Parathyroid adenoma (tissue), 2 donors: ENCODE data around the gene GDNF.

Experiments used
- H2AFZ ChIP-seq: fragments of 300-600 bp; sonication (generic); one replicate; pipeline ENCODE4 v1.7.0; 2017; ENCODE audit warnings: antibody characterized with exemption, mild to moderate bottlenecking
- H3K27ac ChIP-seq: fragments of 300-600 bp; sonication (generic); one replicate; pipeline ENCODE4 v1.7.0; 2017
- H3K27me3 ChIP-seq: fragments of 300-600 bp; sonication (generic); one replicate; pipeline ENCODE4 v1.7.0; 2017; ENCODE audit warnings: low read length; ENCODE audit not compliant: control insufficient read depth, insufficient read depth
- H3K36me3 ChIP-seq: fragments of 300-600 bp; sonication (generic); one replicate; pipeline ENCODE4 v1.7.0; 2017; ENCODE audit warnings: low read length; ENCODE audit not compliant: control insufficient read depth, insufficient read depth
- H3K4me1 ChIP-seq: fragments of 300-600 bp; sonication (generic); one replicate; pipeline ENCODE4 v1.7.0; 2017; ENCODE audit warnings: control low read depth
- H3K4me2 ChIP-seq: fragments of 300-600 bp; sonication (generic); one replicate; pipeline ENCODE4 v1.7.0; 2017; ENCODE audit warnings: low read length
- H3K4me3 ChIP-seq: fragments of 300-600 bp; sonication (generic); one replicate; pipeline ENCODE4 v1.7.0; 2017; ENCODE audit warnings: low read depth, low read length
- H3K79me2 ChIP-seq: fragments of 300-600 bp; sonication (generic); one replicate; pipeline ENCODE4 v1.7.0; 2017; ENCODE audit warnings: control low read depth
- H3K9ac ChIP-seq: fragments of 300-600 bp; sonication (generic); one replicate; pipeline ENCODE4 v1.7.0; 2017; ENCODE audit warnings: mild to moderate bottlenecking
- H3K9me3 ChIP-seq: fragments of 300-600 bp; sonication (generic); one replicate; pipeline ENCODE4 v1.7.0; 2017; ENCODE audit warnings: low read length; ENCODE audit not compliant: control insufficient read depth
- TF ChIP-seq, protein P1 (sequence below): fragments of 300-600 bp; sonication (generic); IDR thresholded peaks from one replicate; pipeline ENCODE4 v1.7.0; 2017; ENCODE audit warnings: antibody characterized with exemption, mild to moderate bottlenecking
- donor health status: primary hyperparathyroidism.

Gene GDNF

DNA sequence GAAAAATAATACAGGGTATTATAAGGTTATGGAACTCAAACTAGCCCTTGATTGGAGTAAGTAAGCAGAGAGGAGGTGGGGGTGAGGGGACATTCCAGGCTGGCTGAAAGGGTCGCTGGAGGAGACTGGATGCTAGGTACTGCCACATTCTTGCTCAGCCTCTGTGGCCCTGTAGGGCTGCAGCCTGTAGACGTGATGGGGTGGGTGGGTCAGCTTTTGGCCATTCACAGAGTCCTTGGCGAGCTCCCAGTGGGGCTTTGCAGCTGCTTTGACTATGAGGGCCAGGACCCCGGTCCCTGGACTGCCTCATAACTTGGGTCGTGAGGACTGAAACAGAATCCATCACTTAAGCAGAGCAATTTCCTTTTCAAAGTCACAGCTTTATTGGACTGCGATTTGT, 4.2 kb upstream of the GDNF start:
- no peak overlapping the region for H2AFZ ChIP-seq
- H3K4me2 ChIP-seq, result no peak overlapping the region
- H3K4me1 ChIP-seq, result no peaks in the 10 kb centered on the region
- no peak overlapping the region for H3K9ac ChIP-seq
- H3K4me3 ChIP-seq, result no peak overlapping the region
- TF ChIP-seq, protein P1, sequence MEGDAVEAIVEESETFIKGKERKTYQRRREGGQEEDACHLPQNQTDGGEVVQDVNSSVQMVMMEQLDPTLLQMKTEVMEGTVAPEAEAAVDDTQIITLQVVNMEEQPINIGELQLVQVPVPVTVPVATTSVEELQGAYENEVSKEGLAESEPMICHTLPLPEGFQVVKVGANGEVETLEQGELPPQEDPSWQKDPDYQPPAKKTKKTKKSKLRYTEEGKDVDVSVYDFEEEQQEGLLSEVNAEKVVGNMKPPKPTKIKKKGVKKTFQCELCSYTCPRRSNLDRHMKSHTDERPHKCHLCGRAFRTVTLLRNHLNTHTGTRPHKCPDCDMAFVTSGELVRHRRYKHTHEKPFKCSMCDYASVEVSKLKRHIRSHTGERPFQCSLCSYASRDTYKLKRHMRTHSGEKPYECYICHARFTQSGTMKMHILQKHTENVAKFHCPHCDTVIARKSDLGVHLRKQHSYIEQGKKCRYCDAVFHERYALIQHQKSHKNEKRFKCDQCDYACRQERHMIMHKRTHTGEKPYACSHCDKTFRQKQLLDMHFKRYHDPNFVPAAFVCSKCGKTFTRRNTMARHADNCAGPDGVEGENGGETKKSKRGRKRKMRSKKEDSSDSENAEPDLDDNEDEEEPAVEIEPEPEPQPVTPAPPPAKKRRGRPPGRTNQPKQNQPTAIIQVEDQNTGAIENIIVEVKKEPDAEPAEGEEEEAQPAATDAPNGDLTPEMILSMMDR, result no peak
- no peak overlapping the region for H3K27ac ChIP-seq
- H3K79me2 ChIP-seq, result no peaks in the 10 kb centered on the region
- no peaks in the 10 kb centered on the region for H3K9me3 ChIP-seq
- peaks cover 4% of the 10 kb centered on the region for H3K27me3 ChIP-seq
- H3K36me3 ChIP-seq, result no peaks in the 10 kb centered on the region

DNA sequence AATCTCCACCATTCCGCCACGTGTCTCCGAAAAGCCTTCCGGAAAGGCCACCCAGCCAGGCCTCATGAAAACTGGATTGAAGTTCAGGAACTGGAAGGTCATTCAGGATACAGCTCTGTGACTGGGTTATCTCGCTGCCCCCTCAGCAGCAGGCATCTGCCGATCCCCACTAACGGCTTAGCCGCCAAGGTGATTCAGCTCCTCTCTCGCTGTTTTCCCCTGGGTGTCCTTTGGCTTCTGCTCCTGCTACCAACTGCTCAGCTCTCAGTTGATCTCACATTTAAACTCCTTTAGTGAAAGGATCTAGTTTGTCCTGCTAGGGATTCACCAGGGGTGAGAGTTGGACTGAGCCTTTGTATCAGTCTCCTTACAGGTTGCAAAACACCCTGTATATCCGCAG, 2.2 kb upstream of the GDNF start:
- Histone ChIP-seq H3K4me2 (no peak overlapping the region), H3K27me3 (peaks cover 7% of the 10 kb centered on the region), H3K79me2 (no peaks in the 10 kb centered on the region), H3K27ac (no peak overlapping the region), H3K4me3 (no peak overlapping the region), H3K4me1 (no peaks in the 10 kb centered on the region), H3K9ac (no peak overlapping the region), H3K9me3 (no peaks in the 10 kb centered on the region), H3K36me3 (no peaks in the 10 kb centered on the region), H2AFZ (no peak overlapping the region)
- TF ChIP-seq, protein P1, result no peak

DNA sequence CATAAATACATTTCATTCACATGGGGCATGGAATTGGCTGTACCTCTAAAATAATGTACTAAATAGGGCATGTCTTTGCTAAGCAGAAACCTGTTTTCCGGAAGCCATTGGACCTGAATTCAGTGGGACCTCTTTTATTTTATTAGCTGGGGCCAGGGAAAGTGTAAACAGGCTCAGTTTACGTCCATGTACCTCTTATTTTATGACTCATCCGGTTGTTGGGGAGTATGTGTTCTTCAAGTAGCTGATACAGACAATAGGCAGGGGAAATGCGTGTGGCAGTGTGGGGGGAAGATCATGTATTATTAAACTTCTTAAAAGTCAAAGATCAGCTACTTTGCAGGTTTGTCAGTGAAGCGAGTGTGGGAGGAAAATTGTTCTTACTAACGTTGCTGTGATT, 1.4 kb upstream of the GDNF start:
- Histone ChIP-seq H3K27ac (no peak overlapping the region), H2AFZ (no peak overlapping the region), H3K4me2 (no peak overlapping the region), H3K79me2 (no peaks in the 10 kb centered on the region), H3K27me3 (peaks cover 7% of the 10 kb centered on the region), H3K4me3 (no peak overlapping the region), H3K9me3 (no peaks in the 10 kb centered on the region), H3K36me3 (no peaks in the 10 kb centered on the region), H3K4me1 (no peaks in the 10 kb centered on the region), H3K9ac (no peak overlapping the region)
- TF ChIP-seq, protein P1, result no peak

DNA sequence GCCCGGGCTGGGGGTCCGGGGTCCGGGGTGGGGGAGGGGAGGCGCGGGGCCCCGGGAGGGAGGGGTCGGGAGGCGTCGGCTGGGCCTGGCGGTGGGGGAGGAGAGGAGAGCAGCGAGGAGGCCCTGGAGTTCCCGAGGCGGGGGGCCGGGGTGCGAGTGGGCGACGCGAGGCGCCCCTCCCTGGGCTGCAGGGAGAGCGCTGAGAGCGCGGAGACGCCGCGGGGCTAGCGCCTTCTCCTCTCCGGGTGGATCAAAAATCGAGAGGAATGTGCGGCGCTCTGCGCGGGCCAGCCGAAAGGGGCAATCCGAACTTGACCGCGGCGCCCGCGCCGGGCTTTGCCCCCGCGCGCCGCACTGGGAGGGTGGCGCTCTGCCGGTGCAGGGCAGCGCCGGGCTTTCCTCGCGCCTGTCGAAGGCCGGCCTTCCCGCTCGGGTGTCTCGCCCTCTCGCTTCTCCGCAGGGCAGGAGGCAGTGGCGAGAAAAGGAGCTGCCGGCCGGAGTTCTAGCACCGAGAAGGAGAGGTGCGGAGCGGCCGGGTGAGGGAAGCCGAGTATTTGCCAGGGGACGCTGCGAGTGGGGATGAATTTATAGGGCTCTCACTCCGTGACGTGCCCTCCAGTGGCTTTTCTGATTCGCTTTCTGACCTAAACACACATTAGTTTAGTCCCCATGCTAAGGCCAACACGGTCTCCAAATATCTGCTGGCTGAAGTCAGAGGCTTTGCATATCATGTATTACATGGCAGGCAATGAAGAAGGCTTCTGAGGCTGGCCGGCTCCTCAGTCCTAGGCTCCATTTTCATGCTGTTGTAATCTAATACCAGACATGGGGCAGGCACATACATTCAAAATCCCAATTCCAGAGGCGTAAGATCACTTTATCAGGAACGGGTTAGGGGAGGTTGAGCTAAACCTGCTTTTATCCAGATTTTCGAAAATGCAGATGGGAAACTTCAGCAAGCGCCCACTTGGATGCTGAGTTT, 503 bp upstream of the GDNF start:
- Histone ChIP-seq H3K36me3 (no peaks in the 10 kb centered on the region), H3K27ac (no peak overlapping the region), H3K4me1 (no peaks in the 10 kb centered on the region), H2AFZ (peak overlapping the region; percentile 50), H3K9me3 (no peaks in the 10 kb centered on the region), H3K4me3 (peak overlapping the region; percentile 20), H3K4me2 (peak overlapping the region; percentile 71), H3K9ac (no peak overlapping the region), H3K27me3 (peaks cover 11% of the 10 kb centered on the region), H3K79me2 (no peaks in the 10 kb centered on the region)
- TF ChIP-seq, protein P1, result no peak
